SU-DHL-6 (cell line): ENCODE data around the gene TTC13.

ENCODE experiments used
- EZH2phosphoT487 ChIP-seq: fragments of 200-600 bp; sonication (generic), shearing (Covaris generic); conservative IDR thresholded peaks from 2 replicates; pipeline ENCODE4 v1.6.1; 2018; ENCODE audit warnings: mild to moderate bottlenecking, antibody characterized with exemption, low read length, moderate library complexity, mixed read lengths
- TF ChIP-seq, protein P1 (sequence below): fragments of 200-600 bp; sonication (generic); IDR thresholded peaks from one replicate; pipeline ENCODE4 v1.5.1; 2017; ENCODE audit warnings: antibody characterized with exemption, mild to moderate bottlenecking, low read length, moderate library complexity; ENCODE audit not compliant: insufficient read depth, poor library complexity, severe bottlenecking

DNA sequence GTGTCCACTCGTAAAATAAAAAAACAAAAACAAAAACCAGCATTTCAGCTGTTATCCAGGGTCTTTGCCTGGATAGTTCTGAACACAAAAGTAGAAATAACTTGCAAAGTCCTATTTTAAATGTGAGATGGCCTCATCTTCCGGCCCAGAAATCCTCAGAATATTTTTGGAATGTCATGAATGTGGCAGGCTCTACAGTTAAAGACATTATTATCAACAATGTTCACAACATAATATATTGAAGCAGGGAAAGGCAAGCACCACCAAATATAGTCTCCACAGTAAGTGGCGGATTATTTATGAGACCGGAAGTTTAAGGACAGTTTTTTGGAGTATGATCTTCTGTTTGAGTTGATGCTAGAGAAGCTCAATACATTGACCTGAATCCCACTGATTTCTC lies 109.2 kb downstream of the TTC13 start:
- TF ChIP-seq, protein P1, sequence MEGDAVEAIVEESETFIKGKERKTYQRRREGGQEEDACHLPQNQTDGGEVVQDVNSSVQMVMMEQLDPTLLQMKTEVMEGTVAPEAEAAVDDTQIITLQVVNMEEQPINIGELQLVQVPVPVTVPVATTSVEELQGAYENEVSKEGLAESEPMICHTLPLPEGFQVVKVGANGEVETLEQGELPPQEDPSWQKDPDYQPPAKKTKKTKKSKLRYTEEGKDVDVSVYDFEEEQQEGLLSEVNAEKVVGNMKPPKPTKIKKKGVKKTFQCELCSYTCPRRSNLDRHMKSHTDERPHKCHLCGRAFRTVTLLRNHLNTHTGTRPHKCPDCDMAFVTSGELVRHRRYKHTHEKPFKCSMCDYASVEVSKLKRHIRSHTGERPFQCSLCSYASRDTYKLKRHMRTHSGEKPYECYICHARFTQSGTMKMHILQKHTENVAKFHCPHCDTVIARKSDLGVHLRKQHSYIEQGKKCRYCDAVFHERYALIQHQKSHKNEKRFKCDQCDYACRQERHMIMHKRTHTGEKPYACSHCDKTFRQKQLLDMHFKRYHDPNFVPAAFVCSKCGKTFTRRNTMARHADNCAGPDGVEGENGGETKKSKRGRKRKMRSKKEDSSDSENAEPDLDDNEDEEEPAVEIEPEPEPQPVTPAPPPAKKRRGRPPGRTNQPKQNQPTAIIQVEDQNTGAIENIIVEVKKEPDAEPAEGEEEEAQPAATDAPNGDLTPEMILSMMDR: no peak
- no peak for TF ChIP-seq EZH2phosphoT487
